ENCODE data around the gene CDH6.

- TF ChIP-seq RFX5 (IDR thresholded peaks at IDR 0.05; ENCODE audit: low read length) (no peak), MAX (IDR thresholded peaks at IDR 0.05; ENCODE audit: low read depth) (no peak), CTCF (IDR thresholded peaks at IDR 0.05) (no peak), CHD2 (IDR thresholded peaks at IDR 0.05; ENCODE audit: low read length, partially characterized antibody) (no peak), SIN3A (IDR thresholded peaks at IDR 0.05; ENCODE audit: borderline replicate concordance, low read depth, low read length) (no peak), REST (IDR thresholded peaks at IDR 0.05; ENCODE audit: low read depth, low read length) (no peak), POLR2AphosphoS5 (IDR thresholded peaks at IDR 0.05; ENCODE audit: low read depth, low read length) (no peak), TAF1 (IDR thresholded peaks at IDR 0.05; ENCODE audit: borderline replicate concordance, low read depth, low read length) (no peak), USF1 (IDR thresholded peaks at IDR 0.05; ENCODE audit: borderline replicate concordance, low read depth) (no peak), PBX3 (IDR thresholded peaks at IDR 0.05) (no peak)
These were observed 124.2 kb downstream of the CDH6 start for GRCh38 chr5:31317665-31318064.
